Right hindlimb (tissue), 1 donor: ENCODE measurements around the gene OR6N2.

Source experiments
- DNase-seq: peaks from one replicate; pipeline ENCODE4 v3.0.0-alpha.2; 2018

OR6N2 gene

DNA sequence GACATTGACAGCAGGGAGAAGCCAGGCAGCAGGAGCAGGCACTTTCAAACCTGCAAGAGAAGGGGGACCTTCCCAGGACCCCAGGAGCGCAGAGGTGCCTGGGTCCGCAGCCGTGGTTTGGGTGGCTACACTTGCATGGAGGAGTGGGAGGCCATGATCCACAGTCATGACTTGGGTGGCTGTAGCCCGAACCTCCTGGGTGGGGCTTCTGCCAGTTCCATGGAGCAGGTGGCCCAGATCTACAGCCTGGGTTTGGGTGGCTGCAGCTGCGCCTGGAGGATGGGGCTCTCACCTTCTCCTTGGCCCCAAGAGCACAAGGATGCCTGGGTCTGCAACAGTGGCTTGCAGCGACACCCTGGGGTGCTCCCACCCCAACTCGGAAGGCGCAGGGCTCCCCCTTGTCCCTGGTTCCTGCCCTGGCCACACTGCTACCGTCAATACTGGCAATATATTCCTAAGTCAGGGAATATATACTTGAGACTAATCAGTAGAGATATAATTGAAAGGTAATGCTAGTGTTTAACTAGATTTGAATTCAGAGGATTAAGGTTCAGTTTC, 28.8 kb downstream of the OR6N2 start:
- no peak for DNase-seq

DNA sequence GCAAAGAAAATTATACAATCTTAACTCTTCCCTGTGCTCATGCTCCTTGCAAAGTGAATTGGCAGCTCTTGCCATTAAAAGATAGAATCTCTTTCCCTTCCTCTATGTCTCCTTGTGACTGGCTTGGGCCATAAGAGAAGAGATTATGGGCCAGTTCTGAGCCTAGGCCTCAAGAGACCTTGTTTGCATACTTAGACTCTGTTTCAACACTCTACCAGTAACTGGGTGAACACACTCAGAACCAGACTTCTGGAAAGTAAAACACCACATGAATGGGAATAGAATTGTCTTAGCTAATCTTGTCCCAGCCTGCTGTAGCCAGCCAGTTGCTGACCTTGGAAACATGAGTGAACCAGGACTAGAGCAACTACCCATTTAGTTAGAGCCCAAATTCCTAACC, 45.2 kb downstream of the OR6N2 start:
- no peak for DNase-seq

DNA sequence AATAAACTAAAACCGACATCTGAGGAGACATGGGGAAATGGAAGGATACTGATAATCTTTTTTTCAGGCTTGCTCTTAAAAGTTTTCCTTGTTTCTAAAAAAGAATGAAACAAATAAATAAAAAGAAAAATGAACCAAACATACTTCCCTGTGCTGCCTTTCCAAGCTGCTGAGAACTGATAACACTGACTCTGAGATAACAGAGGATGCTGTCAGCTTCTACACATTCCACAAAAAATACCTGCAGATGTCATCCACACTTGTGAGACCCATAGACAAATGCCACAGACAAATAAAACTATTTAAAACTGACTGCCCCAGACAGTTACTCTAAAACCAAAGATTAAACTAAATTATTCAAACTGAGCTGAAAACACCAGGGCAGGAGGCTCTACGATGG, 48.5 kb downstream of the OR6N2 start:
- DNase-seq: no peak

DNA sequence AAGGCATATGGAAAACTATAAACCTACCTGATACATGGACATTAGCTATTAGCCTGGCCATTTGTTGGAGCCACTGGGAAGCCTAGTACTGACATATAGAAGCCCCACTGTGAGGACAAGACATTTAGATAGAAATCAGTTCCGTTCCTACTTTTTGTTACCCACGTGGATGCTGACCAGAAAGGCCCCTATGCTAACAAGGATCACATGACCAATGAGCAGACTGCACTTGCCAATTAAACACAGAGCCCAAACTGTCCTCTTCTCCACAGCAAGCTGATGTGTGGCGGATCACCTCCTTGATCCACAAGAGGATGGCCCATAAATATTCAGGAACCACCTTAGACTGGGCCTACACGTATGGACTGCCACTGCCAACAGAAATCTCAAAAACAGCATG, 49.3 kb downstream of the OR6N2 start:
- no peak for DNase-seq

DNA sequence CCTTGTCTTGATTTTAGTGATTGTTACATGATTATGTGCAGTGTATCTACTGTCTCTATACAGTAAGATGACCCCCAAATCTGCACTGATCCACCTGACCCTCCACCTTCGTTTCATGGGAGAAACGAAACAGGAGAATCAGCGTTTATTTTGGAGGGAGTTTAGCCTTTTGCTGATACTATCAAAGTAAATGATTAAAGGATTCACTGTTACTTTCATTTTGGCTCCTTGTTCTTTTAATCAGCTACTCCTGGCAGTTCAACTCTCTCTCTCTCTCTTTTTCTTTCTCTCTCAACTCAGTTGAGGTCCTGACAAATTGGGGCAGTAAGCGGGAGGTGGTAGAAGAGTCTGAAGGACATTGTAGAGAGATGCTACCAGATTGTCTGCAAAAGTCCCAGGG, 50.6 kb downstream of the OR6N2 start:
- no peak for DNase-seq

DNA sequence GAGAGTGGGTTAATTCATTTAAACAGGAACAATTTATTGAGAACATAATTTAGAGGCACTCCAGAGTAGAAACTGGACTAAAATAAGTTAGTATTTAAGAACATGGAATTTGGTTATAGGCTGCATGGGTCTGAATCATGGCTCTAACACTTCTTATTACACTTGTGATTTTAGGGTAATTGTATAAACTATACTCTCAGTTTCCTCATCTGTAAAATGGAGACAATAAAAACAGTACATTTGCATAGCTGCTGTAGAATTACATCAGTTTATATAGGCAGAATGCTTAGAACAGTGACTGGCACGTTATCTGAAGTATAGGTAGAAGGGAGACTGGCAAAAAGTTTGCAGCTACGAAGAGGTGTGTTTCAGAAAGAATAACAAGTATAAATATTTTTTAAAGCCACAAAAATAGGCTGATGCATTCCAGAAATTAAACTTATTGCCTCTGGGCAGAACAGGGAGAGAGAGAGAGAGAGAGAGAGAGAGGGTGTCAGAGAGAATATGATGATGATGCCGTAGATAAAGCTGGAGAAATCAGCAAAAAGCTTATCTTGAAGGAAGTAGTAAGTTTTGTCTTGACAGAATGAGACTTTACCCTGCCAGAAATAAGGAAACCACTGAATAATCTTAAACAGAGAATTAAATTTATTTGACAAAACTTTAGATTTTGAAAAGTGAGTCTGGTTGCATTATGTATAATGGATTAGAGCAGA, 52.3 kb downstream of the OR6N2 start:
- DNase-seq: no peak

DNA sequence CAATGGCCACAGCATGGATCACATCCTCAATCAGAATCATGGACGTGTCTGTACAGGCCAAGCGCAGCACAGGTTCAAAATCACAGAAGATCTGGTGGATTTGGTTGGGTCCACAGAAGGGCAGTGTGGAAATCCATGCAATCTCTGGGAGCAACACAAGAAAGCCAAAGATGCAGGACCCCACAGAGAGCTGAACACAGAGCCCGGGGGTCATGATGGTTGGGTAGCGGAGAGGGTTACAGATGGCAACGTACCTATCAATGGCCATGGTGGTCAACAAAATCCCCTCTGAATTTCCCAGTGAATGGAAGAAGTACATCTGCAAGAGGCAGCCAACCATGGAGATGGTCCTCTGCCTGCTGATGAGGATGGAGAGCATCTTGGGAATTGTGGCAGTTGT, 56.6 kb downstream of the OR6N2 start:
- no peak for DNase-seq
